Measurements from ENCODE around the gene WFDC8.
"Not testable (repeated sequence)": the region's sequence is repeated elsewhere in the genome, so short reads cannot be mapped to it uniquely, and the experiment has no call there.

The WFDC8 gene

GRCh38 chr20:45579184-45579583 is at the start of gene WFDC8:
TSS of gene WFDC8 (minus strand) at chr20:45579284. CDS start at chr20:45579247, 37 bp downstream.
- DNase-seq, result no peak

GRCh38 chr20:45626540-45626939 is 47.5 kb upstream of the WFDC8 start:
- no peak for DNase-seq

GRCh38 chr20:45621593-45621992 is 42.5 kb upstream of the WFDC8 start:
- no peak for DNase-seq

- DNase-seq, result no peak
These were observed 38.5 kb upstream of the WFDC8 start for GRCh38 chr20:45617591-45617990.

- DNase-seq, result no peak
These were observed 33.2 kb upstream of the WFDC8 start for GRCh38 chr20:45612314-45612713.

GRCh38 chr20:45611054-45611453 is 32.0 kb upstream of the WFDC8 start:
- no peak for DNase-seq

- no peak for DNase-seq
These were observed 28.7 kb upstream of the WFDC8 start for GRCh38 chr20:45607810-45608209.

GRCh38 chr20:45595235-45595634 is 16.2 kb upstream of the WFDC8 start:
- DNase-seq, result no peak

GRCh38 chr20:45593498-45593897 is 14.4 kb upstream of the WFDC8 start:
- no peak for DNase-seq

- DNase-seq, result no peak
These were observed 13.6 kb upstream of the WFDC8 start for GRCh38 chr20:45592574-45593189.

- no peak for DNase-seq
These were observed 10.6 kb upstream of the WFDC8 start for GRCh38 chr20:45589725-45590124.

- no peak for DNase-seq
These were observed 9.7 kb upstream of the WFDC8 start for GRCh38 chr20:45588800-45589199.

- DNase-seq, result not testable (repeated sequence)
These were observed 6.9 kb upstream of the WFDC8 start for GRCh38 chr20:45585986-45586385.

GRCh38 chr20:45584294-45584693 is 5.2 kb upstream of the WFDC8 start:
- DNase-seq, result not testable (repeated sequence)

- DNase-seq, result no peak
These were observed 4.4 kb upstream of the WFDC8 start for GRCh38 chr20:45583502-45583901.

- DNase-seq, result no peak
These were observed 2.6 kb upstream of the WFDC8 start for GRCh38 chr20:45581702-45582101.

- DNase-seq, result no peak
These were observed 853 bp downstream of the WFDC8 start for GRCh38 chr20:45578231-45578630.

- DNase-seq, result no peak
These were observed 2.1 kb downstream of the WFDC8 start for GRCh38 chr20:45576995-45577394.

- no peak for DNase-seq
These were observed 3.2 kb downstream of the WFDC8 start for GRCh38 chr20:45575931-45576330.

GRCh38 chr20:45569650-45570049 is 9.4 kb downstream of the WFDC8 start:
- not testable (repeated sequence) for DNase-seq

- DNase-seq, result no peak
These were observed 14.3 kb downstream of the WFDC8 start for GRCh38 chr20:45564760-45565276.

GRCh38 chr20:45555198-45555597 is 23.9 kb downstream of the WFDC8 start:
- no peak for DNase-seq

- DNase-seq, result no peak
These were observed 26.6 kb downstream of the WFDC8 start for GRCh38 chr20:45552456-45552855.

- no peak for DNase-seq
These were observed 28.3 kb downstream of the WFDC8 start for GRCh38 chr20:45550765-45551164.

- DNase-seq, result no peak
These were observed 30.7 kb downstream of the WFDC8 start for GRCh38 chr20:45548410-45548809.

Measured in stimulated activated naive CD4-positive, alpha-beta T cell (primary cell).